Fibroblast of lung (primary cell): Measurements from ENCODE around the gene SP9. TPM values are rescaled to one million over a fixed set of nuclear protein-coding genes. Genes with fewer than 3 reads are reported as not detected.

Experiments used
- DNase-seq, 2 donors: peaks; one replicate each; pipeline versions ENCODE4 v3.0.0 to v3.0.0-alpha.2; 2010; ENCODE audit warnings: low read depth in 2 of 2
- H2AFZ ChIP-seq: 2 replicates; pipeline ENCODE4 v1.5.1; 2012; ENCODE audit warnings: low read length, control low read depth, inconsistent platforms
- H3K27ac ChIP-seq: 2 replicates; pipeline ENCODE4 v1.5.1; 2011; ENCODE audit warnings: low read length, control low read depth; ENCODE audit not compliant: insufficient read depth
- H3K27me3 ChIP-seq: 2 replicates; pipeline ENCODE4 v1.5.1; 2011; ENCODE audit warnings: mild to moderate bottlenecking, low read length; ENCODE audit not compliant: control insufficient read depth, insufficient read depth
- H3K36me3 ChIP-seq: 2 replicates; pipeline ENCODE4 v1.5.1; 2011; ENCODE audit warnings: low read length; ENCODE audit not compliant: control insufficient read depth, insufficient read depth
- H3K4me1 ChIP-seq: 2 replicates; pipeline ENCODE4 v1.5.1; 2011; ENCODE audit warnings: low read length; ENCODE audit not compliant: control insufficient read depth, insufficient read depth; ENCODE audit errors: extremely low read depth
- H3K4me2 ChIP-seq: 2 replicates; pipeline ENCODE4 v1.5.1; 2011; ENCODE audit warnings: low read length, control low read depth; ENCODE audit not compliant: insufficient read depth; ENCODE audit errors: extremely low read depth
- H3K4me3 ChIP-seq, 4 experiments: fragments of 200-600 bp in 1 of 4; sonication (generic) in 1 of 4; replicated peaks in 1 of 4; 2 replicates each; pipeline ENCODE4 v1.5.1; 2011 to 2016; ENCODE audit warnings: low read length in 4 of 4, low read depth in 3 of 4, mild to moderate bottlenecking in 3 of 4, control low read depth in 2 of 4, inconsistent platforms in 1 of 4, mixed read lengths in 1 of 4; ENCODE audit not compliant: insufficient read depth in 1 of 4; ENCODE audit errors: control extremely low read depth in 1 of 4
- H3K79me2 ChIP-seq: 2 replicates; pipeline ENCODE4 v1.5.1; 2012; ENCODE audit warnings: mild to moderate bottlenecking, low read length, inconsistent platforms; ENCODE audit not compliant: control insufficient read depth, insufficient read depth
- H3K9ac ChIP-seq: 2 replicates; pipeline ENCODE4 v1.5.1; 2011; ENCODE audit warnings: mild to moderate bottlenecking, low read length, control low read depth; ENCODE audit not compliant: insufficient read depth
- H3K9me3 ChIP-seq: 2 replicates; pipeline ENCODE4 v1.5.1; 2012; ENCODE audit warnings: low read depth, low read length; ENCODE audit not compliant: control insufficient read depth, insufficient read depth
- H4K20me1 ChIP-seq: 2 replicates; pipeline ENCODE4 v1.5.1; 2011; ENCODE audit warnings: low read length; ENCODE audit not compliant: control insufficient read depth, insufficient read depth; ENCODE audit errors: extremely low read depth
- CTCF ChIP-seq, 2 donors: IDR thresholded peaks in 1 of 2; conservative IDR thresholded peaks in 1 of 2; 1 replicate in 1 of 2; 2 replicates in 1 of 2; pipeline ENCODE4 v1.5.1; 2011 to 2012; ENCODE audit warnings: low read length in 2 of 2, control low read depth in 1 of 2, inconsistent platforms in 1 of 2, low read depth in 1 of 2, mild to moderate bottlenecking in 1 of 2
- EZH2 ChIP-seq: IDR thresholded peaks from 2 replicates; pipeline ENCODE4 v1.5.1; 2012; ENCODE audit warnings: low read length, control low read depth, mild to moderate bottlenecking; ENCODE audit errors: missing control alignments
- polyA plus RNA-seq, 2 donors: library from polyadenylated mRNA; depleted of rRNA in 1 of 2; stranded (reverse) in 1 of 2; unstranded in 1 of 2; fragments of >200 nt; gene quantifications; 2 replicates each; pipeline ENCODE4 v1.2.1, GENCODE V29; 2011 to 2012; ENCODE audit warnings: missing spikeins in 1 of 2
- total RNA-seq: library from RNA; depleted of rRNA; stranded (reverse); fragments of >200 nt; gene quantifications from 2 replicates; pipeline ENCODE4 v1.2.1, GENCODE V29; 2014

The SP9 gene
- total and polyA plus RNA-seq, 2 donors (not counting 1 experiment from before 2014, with no cell fraction given) = not detected

GRCh38 chr2:174335254-174335987 is 667 bp downstream of the SP9 start:
- Histone ChIP-seq H3K9ac (no peak overlapping the region), H2AFZ (no peak overlapping the region), H3K36me3 (no peaks in the 10 kb centered on the region), H3K4me1 (no peaks in the 10 kb centered on the region), H4K20me1 (no peaks in the 10 kb centered on the region), H3K4me3 (peak overlapping the region in 1 of 4 experiments; percentile 3), H3K27me3 (peaks cover 94% of the 10 kb centered on the region), H3K9me3 (no peaks in the 10 kb centered on the region), H3K27ac (no peak overlapping the region), H3K79me2 (no peaks in the 10 kb centered on the region), H3K4me2 (no peak overlapping the region)
- peak; percentile 88 for TF ChIP-seq EZH2
- TF ChIP-seq CTCF (conservative IDR thresholded peaks at IDR 0.05 in 1 of 2, IDR thresholded peaks at IDR 0.05 in 1 of 2; ENCODE audit: low read depth in 1 of 2, low read length in 2 of 2) = no peak
- DNase-seq = peak in 1 of 2 donors; percentile 39

GRCh38 chr2:174335988-174336500 is 1.3 kb downstream of the SP9 start:
- H3K4me2 ChIP-seq = peak overlapping the region; percentile 62
- H3K36me3 ChIP-seq = no peaks in the 10 kb centered on the region
- H3K9me3 ChIP-seq = no peaks in the 10 kb centered on the region
- TF ChIP-seq CTCF (conservative IDR thresholded peaks at IDR 0.05 in 1 of 2, IDR thresholded peaks at IDR 0.05 in 1 of 2; ENCODE audit: low read depth in 1 of 2, low read length in 2 of 2) = no peak
- TF ChIP-seq EZH2 = peak; percentile 84
- H3K4me1 ChIP-seq = no peaks in the 10 kb centered on the region
- no peak overlapping the region for H3K4me3 ChIP-seq
- H3K27me3 ChIP-seq = peaks cover 94% of the 10 kb centered on the region
- H3K79me2 ChIP-seq = no peaks in the 10 kb centered on the region
- DNase-seq = peak in 1 of 2 donors; percentile 42
- H3K27ac ChIP-seq = no peak overlapping the region
- H2AFZ ChIP-seq = no peak overlapping the region
- no peaks in the 10 kb centered on the region for H4K20me1 ChIP-seq
- H3K9ac ChIP-seq = no peak overlapping the region

GRCh38 chr2:174336501-174337336 is 2.0 kb downstream of the SP9 start:
- peaks cover 90% of the 10 kb centered on the region for H3K27me3 ChIP-seq
- no peaks in the 10 kb centered on the region for H3K4me1 ChIP-seq
- no peak overlapping the region for H2AFZ ChIP-seq
- TF ChIP-seq EZH2 (peak; percentile 89), CTCF (conservative IDR thresholded peaks at IDR 0.05 in 1 of 2, IDR thresholded peaks at IDR 0.05 in 1 of 2; ENCODE audit: low read depth in 1 of 2, low read length in 2 of 2) (no peak)
- H3K9ac ChIP-seq = no peak overlapping the region
- H4K20me1 ChIP-seq = no peaks in the 10 kb centered on the region
- DNase-seq = no peak
- H3K9me3 ChIP-seq = no peaks in the 10 kb centered on the region
- H3K79me2 ChIP-seq = no peaks in the 10 kb centered on the region
- H3K36me3 ChIP-seq = no peaks in the 10 kb centered on the region
- no peak overlapping the region for H3K27ac ChIP-seq
- H3K4me2 ChIP-seq = peak overlapping the region; percentile 19
- H3K4me3 ChIP-seq = no peak overlapping the region
